Activated T-helper 1 cell treated with Interleukin-2 at 50 U/mL for 16 hours (primary cell): ENCODE results near the gene PLA2R1.

Experiments
- DNase-seq: peaks from one replicate; pipeline ENCODE4 v3.0.0-alpha.2; 2020; ENCODE audit warnings: low read depth

Gene PLA2R1

GRCh38 chr2:160033732-160034392 lies 28.6 kb downstream of the PLA2R1 start:
- DNase-seq: no peak

GRCh38 chr2:160029270-160029628 lies 33.2 kb downstream of the PLA2R1 start:
- DNase-seq: no peak

GRCh38 chr2:160028431-160029269 lies 33.8 kb downstream of the PLA2R1 start:
- no peak for DNase-seq

GRCh38 chr2:160022162-160022561 lies 40.3 kb downstream of the PLA2R1 start:
- no peak for DNase-seq

GRCh38 chr2:160019374-160020090 lies 42.9 kb downstream of the PLA2R1 start:
- DNase-seq: no peak

GRCh38 chr2:160015746-160016145 lies 46.7 kb downstream of the PLA2R1 start:
- no peak for DNase-seq

GRCh38 chr2:160014227-160014626 lies 48.2 kb downstream of the PLA2R1 start:
- DNase-seq: no peak

- no peak for DNase-seq
These were observed 51.9 kb downstream of the PLA2R1 start for GRCh38 chr2:160010361-160011145.

- DNase-seq: no peak
These were observed 55.3 kb downstream of the PLA2R1 start for GRCh38 chr2:160007111-160007510.

- DNase-seq: no peak
These were observed 55.9 kb downstream of the PLA2R1 start for GRCh38 chr2:160006475-160006874.

- DNase-seq: no peak
These were observed 56.5 kb downstream of the PLA2R1 start for GRCh38 chr2:160005908-160006307.

- DNase-seq: no peak
These were observed 56.9 kb downstream of the PLA2R1 start for GRCh38 chr2:160005476-160005875.

GRCh38 chr2:159998961-159999360 lies 63.5 kb downstream of the PLA2R1 start:
- no peak for DNase-seq

GRCh38 chr2:159998243-159998642 lies 64.2 kb downstream of the PLA2R1 start:
- DNase-seq: no peak

GRCh38 chr2:159996792-159997546 lies 65.4 kb downstream of the PLA2R1 start:
- no peak for DNase-seq

- no peak for DNase-seq
These were observed 67.4 kb downstream of the PLA2R1 start for GRCh38 chr2:159995038-159995437.

- DNase-seq: no peak
These were observed 73.2 kb downstream of the PLA2R1 start for GRCh38 chr2:159989249-159989648.

- DNase-seq: no peak
These were observed 73.9 kb downstream of the PLA2R1 start for GRCh38 chr2:159988412-159988970.

GRCh38 chr2:159987181-159987580 lies 75.2 kb downstream of the PLA2R1 start:
- DNase-seq: no peak

- no peak for DNase-seq
These were observed 76.8 kb downstream of the PLA2R1 start for GRCh38 chr2:159985656-159986055.

GRCh38 chr2:159984034-159984433 lies 78.4 kb downstream of the PLA2R1 start:
- no peak for DNase-seq
